GM21390 (cell line): ENCODE results near the gene LILRA5.
"Not testable (repeated sequence)": the region's sequence is repeated elsewhere in the genome, so short reads cannot be mapped to it uniquely, and the experiment has no call there.

Experiments
- ATAC-seq: cut with Tn5 transposase; IDR thresholded peaks from one replicate; pipeline ENCODE4 v1.9.1; 2021; ENCODE audit not compliant: unreplicated experiment

LILRA5 gene

DNA sequence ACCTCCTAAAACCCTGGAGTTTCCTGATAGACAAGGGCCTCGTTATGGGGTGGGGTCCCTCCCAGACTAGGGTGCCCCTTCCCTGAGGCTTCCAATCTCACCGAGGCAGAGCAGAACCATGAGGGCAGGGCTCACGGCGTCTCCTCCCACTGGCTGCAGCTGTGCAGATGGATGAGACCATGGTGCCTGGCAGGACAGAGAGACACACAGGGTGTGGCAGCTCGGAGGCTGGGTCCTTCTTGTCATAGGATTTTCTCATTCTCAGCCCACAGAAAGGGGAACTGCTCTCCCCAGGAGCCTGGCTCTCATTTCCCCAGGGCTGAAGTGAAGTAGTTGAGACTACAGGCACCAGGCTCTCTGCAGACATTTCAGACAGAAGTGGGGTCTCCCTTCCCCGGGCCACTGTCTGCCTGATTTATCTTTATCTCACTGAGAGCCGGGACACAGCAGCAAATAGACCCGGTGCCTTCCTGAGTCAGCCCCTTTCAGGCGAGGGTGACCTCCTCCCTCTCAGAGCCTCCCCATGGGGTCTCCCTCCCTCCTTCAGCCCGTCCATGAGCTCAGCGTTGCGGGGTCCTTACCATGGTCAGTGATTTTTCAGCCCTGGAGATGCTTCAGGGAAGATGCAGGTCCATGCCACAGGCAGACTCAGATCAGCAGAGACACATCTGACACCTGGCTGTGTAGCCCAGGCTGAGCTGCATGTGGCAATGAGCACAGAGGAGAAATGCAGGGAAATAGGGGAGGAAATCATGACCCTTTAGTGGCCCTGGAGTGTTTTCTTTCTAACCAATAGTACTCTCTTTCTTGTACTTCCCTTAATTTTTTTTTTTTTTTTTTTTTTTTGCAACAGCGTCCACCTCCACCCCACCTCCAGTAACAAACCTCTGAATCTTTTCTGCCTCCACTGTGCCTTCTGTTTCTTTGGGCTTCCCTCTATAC is at the start of gene LILRA5:
LILRA5 (minus strand) TSS at position 731 of the 942 bp plus-strand sequence; CDS start at position 584, 147 bp downstream.
- no peak for ATAC-seq

DNA sequence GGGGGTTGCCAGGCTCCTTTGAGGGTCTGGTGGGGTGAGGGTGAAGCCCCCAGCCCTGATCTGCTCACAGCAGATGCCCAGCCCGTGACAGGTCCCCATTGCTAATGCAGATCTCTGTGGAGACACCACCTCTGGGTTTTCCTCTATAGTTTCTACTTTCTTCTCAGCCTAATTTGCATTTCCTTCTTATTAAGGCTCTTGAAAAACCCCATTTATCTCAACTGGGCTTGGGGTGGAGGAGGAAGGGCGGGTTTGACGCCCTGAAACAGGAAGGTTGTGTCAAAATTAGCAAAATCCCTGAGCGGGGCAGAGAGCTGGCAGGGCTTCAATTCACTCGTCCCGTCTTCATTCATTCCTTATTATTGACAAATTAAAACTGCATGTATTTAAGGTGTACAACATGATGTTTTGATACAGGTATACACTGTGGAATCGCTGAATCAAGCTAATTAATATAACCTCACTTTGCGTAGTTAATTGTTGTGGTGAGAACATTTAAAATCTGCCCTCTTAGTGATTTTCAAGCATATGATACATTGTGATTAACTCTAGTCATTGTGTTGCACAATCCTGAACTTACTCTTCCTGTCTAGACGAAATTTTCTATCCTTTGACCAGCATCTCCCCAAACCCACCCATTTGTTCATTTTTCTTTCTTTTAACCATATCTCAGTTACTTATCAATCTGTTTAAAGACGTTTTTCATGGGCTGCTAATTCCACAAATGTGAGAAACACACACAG is 48.9 kb upstream of the LILRA5 start:
- ATAC-seq: not testable (repeated sequence)

DNA sequence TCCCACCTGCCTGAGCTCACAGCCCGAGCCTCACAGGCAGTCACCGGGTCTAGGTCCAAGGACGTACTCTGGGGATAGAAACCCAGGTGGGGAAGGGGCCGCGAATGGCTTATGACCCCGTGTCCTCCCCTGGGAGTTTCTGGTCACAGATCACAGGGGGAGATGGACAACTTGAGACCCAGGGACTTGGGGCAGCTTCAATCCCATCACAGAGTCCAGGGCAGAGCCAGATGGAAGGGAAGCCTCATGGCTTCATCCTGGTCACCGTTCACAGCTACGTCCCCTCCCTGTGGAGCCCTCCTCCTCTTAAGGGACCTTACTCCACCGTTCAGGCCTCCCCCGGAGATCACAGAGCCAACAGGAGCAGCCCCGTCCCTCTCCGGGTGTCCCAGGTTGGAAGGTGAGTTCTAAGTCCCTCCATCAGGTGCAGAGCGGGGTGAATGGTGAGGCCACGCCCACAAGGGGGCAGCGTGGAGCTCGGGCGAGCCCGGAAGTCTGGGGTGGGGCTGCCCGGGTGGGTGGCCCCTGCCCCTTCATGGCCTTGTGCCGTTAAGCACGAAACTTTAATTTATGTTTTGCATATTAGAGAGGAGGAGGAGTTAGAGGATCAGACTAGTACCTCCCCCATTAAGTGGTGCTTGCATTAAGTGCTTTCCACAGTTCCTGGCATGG is 46.3 kb upstream of the LILRA5 start:
- not testable (repeated sequence) for ATAC-seq

DNA sequence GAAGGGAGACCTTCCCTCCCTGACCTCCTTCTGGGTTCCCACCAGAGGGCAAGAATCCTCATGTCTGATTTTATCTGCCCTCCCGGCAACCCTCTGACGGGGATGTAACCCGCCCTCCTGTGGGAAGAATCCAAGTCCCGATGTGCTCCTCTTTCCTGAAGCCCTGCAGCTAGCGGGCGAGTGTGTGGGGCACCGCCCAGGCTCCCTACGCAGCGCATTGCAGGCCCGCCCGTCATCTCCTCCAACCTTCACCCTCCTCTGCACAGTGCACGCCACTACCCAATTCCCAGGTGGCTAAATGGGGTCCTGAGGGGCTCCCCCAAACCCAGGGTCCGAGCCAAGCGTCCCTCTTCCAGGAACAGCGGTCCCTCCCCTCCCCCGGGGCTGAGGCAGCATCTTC is 44.4 kb upstream of the LILRA5 start:
- ATAC-seq: no peak

DNA sequence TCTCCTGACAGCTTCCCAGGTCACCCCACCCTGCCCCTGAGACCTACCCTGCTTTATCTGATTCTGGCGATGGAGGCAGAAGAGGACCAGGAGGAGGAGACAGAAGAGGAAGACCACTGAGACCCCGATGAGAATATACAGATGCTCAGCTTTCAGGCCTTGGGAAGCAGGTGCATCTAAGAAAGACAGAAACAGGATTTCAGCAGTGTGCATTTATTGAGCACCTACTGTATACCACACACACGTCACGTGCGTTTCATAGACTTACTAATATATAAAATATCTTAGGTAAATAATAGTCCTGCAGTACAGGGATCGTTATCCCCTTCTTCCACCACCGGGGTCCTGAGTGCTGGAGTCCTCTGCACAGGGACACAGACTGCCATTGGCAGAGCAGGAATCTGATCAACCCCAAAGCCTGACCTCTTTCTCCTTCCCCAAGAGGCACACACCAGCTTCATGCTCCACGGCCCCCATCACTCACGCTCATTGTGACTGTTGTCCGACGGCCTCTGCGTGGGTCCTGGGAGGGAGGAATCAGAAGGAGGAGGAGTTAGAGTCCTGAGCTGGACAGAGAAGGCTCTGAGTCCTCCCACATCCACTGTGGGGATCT is 43.6 kb upstream of the LILRA5 start:
- ATAC-seq: no peak

DNA sequence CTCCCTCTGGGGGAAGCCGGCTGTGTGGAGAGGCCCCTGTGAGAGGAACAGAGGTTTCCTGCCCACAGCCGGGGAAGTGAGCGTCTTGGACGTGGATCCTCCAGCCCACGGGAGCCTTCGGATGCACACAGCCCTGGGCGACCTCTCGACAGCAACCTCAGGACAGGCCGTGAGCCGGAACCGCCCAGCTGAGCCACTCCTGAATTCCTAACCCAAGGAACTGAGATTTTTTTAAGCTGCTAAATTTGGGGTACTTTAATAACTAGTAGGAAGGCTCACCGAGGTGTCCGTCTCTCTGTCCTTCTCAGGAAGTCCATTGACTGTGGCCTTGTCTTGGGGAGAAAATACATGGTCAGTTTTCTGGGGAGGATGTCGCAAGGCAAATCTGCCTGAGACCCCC is 42.7 kb upstream of the LILRA5 start:
- ATAC-seq: no peak

DNA sequence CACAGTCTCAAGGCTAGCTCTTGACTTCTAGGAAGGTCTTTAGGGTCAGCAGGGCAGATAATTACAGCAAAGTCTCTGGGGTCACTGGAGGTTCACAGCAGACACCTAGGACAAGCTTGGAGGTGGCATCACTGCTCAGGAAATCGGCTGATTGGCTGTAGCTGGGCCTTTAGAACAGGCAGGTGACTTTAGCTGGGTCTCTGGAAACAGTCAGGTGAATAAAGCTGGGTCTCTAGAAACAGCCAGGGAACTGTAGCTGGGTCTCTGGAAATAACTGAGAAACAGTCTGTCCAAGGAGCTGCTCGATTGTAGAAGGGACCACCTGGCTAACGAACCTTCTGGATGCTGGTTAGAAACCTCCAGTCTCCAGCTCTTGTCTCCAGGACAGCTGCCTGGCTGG is 41.8 kb upstream of the LILRA5 start:
- ATAC-seq: no peak

DNA sequence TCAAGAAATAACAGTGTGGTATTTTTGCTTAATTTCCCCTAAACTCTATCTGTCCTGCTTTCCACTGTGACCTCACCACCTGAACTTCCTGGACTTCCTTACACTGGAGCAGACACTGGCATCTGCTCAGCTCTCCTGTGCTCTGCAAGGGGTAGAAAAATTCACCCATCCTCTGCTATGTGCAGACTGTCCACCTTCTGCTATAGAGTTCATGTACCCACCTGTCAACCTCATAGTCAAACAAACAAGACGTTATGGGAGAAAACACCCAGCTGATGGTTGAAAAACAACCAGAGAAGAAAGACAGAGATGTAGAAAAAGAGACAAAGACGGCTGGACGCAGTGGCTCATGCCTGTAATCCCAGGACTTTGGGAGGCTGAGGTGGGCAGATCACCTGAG is 39.6 kb upstream of the LILRA5 start:
- ATAC-seq: no peak

DNA sequence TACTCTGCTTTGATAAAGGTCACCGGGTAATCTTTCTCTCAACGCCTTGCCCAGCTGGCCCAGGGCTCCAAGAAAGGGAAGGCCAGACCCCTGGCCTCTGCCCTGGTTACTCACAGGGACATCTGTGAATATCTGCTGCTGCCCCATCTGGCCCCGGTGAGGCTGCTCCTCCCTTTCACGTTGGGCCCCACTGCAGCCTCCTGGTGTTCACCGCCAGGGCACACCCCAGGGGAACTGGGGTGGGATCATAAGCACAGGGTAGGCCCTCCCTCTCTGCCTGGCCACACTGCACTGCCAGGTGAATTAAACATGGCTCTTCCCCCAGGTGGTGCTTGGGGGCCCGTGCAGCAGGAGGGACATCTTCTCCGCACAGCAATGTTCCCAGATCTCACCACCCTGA is 39.1 kb upstream of the LILRA5 start:
- no peak for ATAC-seq

DNA sequence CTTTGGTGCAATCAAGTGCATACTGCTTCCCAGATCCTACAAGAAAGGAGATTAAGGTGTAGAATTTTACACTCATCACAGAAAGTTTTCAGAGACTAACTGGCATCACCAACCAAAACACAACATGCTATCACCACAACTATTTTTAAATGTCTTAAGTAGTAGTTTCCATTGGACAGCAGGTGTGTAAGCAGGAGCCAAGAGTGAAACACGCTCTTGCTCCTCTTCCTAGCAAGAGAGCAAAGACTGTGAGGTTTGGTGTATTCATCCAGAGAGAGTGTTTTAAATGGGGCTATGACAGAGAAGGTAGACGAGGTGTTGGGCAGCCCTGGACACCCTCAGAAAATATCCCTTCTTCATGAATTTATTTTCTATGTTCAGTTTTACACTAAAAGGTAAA is 38.5 kb upstream of the LILRA5 start:
- ATAC-seq: no peak

DNA sequence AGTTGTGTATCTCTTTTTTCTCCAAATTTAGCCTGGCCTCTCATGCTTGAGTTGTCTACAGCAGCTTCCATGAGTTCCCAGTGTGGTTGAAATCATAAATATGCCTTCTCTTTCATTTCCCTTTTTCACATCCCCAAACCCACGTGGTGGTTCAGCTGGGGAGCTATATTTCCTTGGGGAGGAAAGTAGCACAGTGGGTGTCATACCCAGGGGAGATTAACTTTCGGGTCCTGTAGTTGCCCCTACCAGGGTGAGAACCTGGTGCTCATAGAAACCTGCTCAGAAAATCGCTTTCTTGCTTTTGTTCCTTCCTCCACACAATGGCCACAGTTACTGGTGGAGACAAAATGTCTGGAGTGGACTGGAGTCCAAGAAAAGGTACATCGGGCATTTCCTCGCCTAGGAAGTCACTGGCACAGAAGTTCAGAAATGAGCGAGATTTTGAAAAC is 33.0 kb upstream of the LILRA5 start:
- ATAC-seq: no peak

DNA sequence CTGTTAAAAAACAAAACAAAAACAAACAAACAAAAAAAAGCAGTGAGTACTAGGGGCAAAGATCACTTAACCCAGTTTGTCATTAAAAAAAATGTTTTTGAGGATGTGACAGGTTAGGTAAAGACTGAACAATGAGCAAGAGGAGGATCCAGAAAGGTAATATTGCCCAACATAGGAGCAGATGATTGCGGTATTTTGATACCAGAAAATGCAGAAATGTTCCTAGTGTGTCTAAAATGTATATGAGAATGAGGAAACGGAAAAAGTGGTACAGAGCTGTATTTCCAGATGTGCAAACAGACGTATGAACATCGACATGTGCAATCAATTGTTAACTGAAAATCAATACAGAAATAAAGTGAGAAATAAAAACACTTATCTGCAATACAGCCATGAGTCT is 30.9 kb upstream of the LILRA5 start:
- ATAC-seq: no peak

DNA sequence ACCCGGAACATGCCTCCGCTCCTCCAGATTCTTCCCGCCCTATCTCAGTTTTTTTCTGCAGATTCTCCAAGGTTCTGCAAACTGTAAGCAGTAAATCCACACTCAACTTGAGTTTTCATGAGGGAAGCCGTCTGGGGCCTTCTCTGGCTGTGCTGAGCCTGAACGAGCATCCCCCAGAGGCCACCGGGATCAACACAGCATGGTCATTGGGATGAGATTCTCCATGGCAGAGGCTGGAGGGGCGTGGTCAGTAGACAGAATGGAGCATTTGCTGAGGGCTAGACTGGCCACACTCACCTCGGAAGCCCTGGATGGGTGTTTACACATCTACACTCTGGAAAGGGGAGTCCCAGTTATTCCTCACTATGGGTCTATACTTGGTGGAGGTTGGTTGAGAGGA is 28.3 kb upstream of the LILRA5 start:
- no peak for ATAC-seq

DNA sequence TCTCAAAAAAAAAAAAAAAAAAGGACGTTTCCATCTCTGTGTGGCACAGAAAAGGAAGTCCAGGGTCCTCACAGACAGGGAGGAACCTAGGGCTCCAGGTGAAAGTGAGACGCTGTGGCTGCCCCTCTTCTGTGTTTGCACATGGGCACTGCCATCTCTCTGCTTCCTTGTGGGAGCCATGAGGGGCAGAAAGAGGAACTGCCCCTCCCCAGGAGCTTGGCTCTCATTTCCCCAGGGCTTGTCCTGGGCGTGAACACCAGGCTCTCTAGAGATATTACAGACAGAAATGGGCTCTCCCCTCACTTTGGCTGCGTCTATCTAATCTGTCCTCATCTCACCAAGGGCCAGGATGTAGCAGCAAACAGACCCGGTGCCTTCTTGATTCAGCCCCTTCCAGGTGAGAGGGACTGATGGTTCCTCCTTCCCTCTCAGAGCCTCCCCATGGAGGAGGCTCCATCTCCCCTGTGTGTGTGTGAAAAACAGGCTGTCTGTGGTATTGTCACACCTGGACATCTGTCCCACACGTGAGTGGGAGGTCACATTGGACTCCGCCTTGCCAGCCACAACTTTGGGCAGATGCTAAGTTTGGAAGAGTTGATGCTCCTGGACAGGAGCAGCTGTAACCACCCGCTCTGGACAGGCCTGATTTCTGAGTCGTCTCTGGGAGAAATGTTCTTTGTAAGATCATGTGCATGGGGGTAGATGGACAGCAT is 26.8 kb upstream of the LILRA5 start:
- no peak for ATAC-seq

DNA sequence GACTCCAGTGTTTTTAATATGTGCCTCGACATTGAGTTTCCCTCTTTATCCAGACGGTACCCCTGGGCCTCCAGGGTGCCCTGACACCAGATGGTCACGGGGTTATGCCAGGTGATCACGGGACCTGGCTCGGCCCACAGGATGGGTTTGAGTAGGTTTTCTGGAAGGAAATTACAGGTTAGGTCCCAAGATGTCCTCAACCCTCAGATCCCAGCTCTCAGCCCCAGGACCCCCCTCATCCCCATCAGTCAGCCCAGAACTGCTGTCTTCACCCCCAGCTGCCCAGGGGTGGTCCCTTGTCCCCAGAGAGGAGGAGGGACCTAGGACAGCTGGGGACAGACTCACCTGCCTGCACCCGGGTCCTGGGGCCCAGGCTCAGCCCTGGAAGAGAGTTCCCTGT is 25.6 kb upstream of the LILRA5 start:
- ATAC-seq: no peak

DNA sequence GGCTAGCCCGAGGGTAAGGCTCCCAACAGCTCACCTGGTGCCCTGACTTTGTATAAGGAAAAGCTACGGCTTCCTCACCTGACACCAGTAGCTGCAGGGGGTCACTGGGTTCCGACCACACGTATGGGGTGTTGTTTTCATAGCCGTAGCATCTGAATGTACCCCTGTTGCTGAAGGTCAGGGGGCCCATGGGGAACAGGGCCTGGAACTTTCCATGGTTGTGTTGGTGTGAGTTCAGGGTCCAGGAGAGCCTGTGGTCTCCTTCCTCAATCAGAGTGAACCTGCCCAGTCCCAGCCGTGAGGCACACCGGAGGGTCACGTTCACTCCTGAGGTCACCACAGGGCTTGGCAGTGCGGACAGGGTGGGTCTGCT is 24.9 kb upstream of the LILRA5 start:
- no peak for ATAC-seq

DNA sequence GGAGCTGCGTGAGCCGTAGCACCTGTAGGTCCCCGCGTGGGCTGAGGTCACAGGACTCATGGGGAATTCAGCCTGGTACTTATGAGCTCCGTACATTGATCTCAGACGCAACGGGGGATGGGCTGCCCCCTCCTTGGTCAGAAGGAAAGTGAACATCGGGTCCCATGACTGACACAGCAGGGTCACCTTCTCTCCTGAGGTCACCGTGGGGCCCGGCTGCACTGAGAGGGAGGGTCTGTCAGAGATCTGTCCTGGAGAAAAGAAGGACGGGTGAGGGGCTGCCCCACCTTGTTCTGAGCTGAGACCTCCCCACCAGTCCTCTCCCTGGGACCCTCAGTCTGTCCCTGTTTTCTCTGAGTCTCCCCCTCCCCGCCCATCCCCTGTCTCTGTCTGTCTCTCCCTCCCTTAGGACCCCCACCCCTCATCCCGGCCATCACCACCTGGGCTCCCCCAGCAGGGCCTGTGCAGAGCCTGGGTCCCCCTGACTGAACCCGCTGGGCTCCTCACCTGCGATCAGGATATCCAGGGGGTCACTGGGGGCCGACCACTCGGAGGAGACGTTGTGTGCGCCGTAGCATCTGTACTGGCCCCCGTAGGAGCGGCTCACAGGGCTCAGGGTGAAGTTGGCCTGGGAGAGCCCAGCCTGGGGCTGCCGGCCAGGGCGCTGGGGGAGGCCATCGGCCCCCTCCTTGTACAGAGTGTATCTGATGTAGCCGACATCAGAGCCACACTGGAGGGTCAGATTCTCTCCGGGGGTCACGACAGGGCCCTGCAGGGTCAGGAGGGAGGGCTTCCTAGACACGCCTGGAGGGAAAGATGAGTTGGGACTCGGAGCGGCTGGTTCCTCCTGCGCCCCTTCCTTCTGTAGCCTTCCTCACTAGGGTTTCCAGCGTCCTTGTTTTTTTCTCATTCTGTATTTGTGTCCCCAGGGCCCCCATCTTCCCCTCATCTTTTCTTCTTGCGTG is 24.2 kb upstream of the LILRA5 start:
- no peak for ATAC-seq

DNA sequence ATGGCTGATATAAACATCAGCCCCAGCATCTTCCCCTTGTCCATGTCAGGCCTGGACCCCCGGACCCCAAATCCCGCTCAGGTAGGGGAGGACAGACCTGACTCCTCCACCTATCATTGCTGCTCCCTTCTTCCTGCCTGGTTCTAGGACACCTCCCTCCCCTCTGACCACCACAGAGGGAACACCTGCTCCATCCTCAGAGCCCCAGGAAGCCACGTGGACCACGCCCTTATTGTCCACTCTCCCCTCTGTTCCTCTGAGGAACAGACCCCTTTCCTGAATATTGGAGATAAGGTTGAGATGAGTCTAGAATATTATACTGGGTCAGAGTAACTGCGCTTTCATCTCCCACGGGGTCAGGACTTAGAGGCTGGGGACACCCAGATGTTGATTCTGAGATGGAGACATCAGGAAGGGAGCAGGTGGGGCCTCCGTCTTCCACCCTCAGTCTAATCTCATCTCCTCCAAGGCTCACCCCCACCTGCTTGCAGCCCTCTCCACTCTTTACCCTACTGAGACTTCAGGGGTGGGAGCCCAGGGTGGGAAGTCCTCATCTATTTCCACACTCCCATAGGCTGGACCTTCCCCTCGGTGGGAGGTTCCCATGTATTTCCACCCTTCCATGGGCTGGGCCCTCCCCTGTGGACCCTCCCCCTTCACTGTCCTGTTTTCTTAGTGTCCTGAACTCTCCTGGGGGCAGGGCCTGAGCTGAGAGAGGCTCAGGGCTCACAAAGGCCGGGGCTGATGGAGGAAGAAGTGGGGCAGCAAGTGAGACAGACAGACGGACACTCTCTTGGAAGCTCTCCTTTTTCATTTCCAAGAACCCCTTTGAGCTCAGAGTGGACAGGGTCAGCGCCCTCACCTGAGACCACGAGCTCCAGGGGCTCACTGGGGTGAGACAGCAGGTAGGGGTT is 23.3 kb upstream of the LILRA5 start:
- no peak for ATAC-seq
